OCI-LY7 (cell line): ENCODE data around the gene ZNF185. TPM values are rescaled to one million over a fixed set of nuclear protein-coding genes. Genes with fewer than 3 reads are reported as not detected.

ENCODE experiments used
- BruUV-seq: library from RNA; stranded (reverse); fragments of 400-500 nt; replicated peaks from 2 replicates; lab custom pipeline; 2021; lab: Mats Ljungman, UMichigan
- CTCF ChIA-PET: fragments of 300-600 bp; sonication (Branson Sonifier 250); formaldehyde crosslinking; loops from one replicate; lab custom pipeline; 2022; ENCODE audit warnings: antibody characterized with exemption; ENCODE audit not compliant: unreplicated experiment; lab: Charles Lee
- POLR2A ChIA-PET: fragments of 300-600 bp; sonication (Branson Sonifier 250); formaldehyde crosslinking; loops from one replicate; lab custom pipeline; 2022; ENCODE audit warnings: antibody characterized with exemption; lab: Charles Lee
- DNase-seq: peaks from one replicate; pipeline ENCODE4 v3.0.0-alpha.2; 2015; ENCODE audit warnings: low spot score
- H2AFZ ChIP-seq: fragments of 200-600 bp; sonication (generic), shearing (Covaris generic); 2 replicates; pipeline ENCODE4 v1.6.1; 2014; ENCODE audit warnings: mild to moderate bottlenecking, antibody characterized with exemption, low read length, moderate library complexity
- H3K27ac ChIP-seq: fragments of 200-600 bp; sonication (generic); 2 replicates; pipeline ENCODE4 v1.5.1; 2014; ENCODE audit warnings: mixed run types, low read depth, mild to moderate bottlenecking, moderate library complexity, low read length, inconsistent platforms; ENCODE audit not compliant: poor library complexity, severe bottlenecking
- H3K36me3 ChIP-seq: fragments of 200-600 bp; sonication (generic); 2 replicates; pipeline ENCODE4 v1.6.1; 2014; ENCODE audit warnings: mild to moderate bottlenecking, antibody characterized with exemption, low read length, moderate library complexity, mixed read lengths; ENCODE audit not compliant: insufficient read depth
- H3K4me1 ChIP-seq: fragments of 200-600 bp; sonication (generic); 2 replicates; pipeline ENCODE4 v1.5.1; 2014; ENCODE audit warnings: mild to moderate bottlenecking, low read length; ENCODE audit not compliant: insufficient read depth, poor library complexity, severe bottlenecking
- H3K4me2 ChIP-seq: fragments of 200-600 bp; sonication (generic); 2 replicates; pipeline ENCODE4 v1.6.1; 2014; ENCODE audit warnings: mild to moderate bottlenecking, low read length
- H3K4me3 ChIP-seq: fragments of 200-600 bp; sonication (generic); 2 replicates; pipeline ENCODE4 v1.5.1; 2014; ENCODE audit warnings: mild to moderate bottlenecking, low read depth, low read length; ENCODE audit not compliant: poor library complexity, severe bottlenecking
- H3K79me2 ChIP-seq: fragments of 200-600 bp; sonication (generic); 2 replicates; pipeline ENCODE4 v1.6.1; 2016; ENCODE audit warnings: low read depth, mild to moderate bottlenecking, low read length, moderate library complexity, mixed read lengths; ENCODE audit not compliant: insufficient read depth
- H3K9me2 ChIP-seq: fragments of 200-600 bp; sonication (generic); 2 replicates; pipeline ENCODE4 v1.6.1; 2016; ENCODE audit warnings: mild to moderate bottlenecking, low read length, mixed read lengths; ENCODE audit not compliant: insufficient read depth
- H3K9me3 ChIP-seq: fragments of 200-600 bp; sonication (generic); 2 replicates; pipeline ENCODE4 v1.6.1; 2014; ENCODE audit warnings: mild to moderate bottlenecking, mixed run types, low read length, mixed read lengths
- H4K20me1 ChIP-seq: fragments of 200-600 bp; sonication (generic); 2 replicates; pipeline ENCODE4 v1.6.1; 2014; ENCODE audit warnings: mild to moderate bottlenecking, antibody characterized with exemption, low read length, moderate library complexity, mixed read lengths; ENCODE audit not compliant: insufficient read depth
- EZH2phosphoT487 ChIP-seq: fragments of 200-600 bp; sonication (generic); IDR thresholded peaks from 2 replicates; pipeline ENCODE4 v1.6.1; 2018; ENCODE audit warnings: low read depth, borderline replicate concordance, mild to moderate bottlenecking, mixed run types, antibody characterized with exemption, low read length, moderate library complexity, mixed read lengths
- intact Hi-C: fragments of 100-400 bp; cut with micrococcal nuclease; formaldehyde crosslinking; loops from one replicate; pipeline ENCODE4 v1.10.0; 2022; ENCODE audit not compliant: unreplicated experiment
- total RNA-seq, 2 experiments: library from RNA; depleted of rRNA in 1 of 2; stranded (reverse); fragments of >200 nt in 1 of 2; shearing (Covaris generic) in 1 of 2; gene quantifications; 2 replicates each; pipeline ENCODE4 v1.2.3, GENCODE V29; 2014 to 2022
- TF ChIP-seq, protein P1 (sequence below): fragments of 200-600 bp; sonication (generic); conservative IDR thresholded peaks from 2 replicates; pipeline ENCODE4 v1.5.1; 2014; ENCODE audit warnings: mild to moderate bottlenecking, antibody characterized with exemption, low read length, moderate library complexity, mixed read lengths

ZNF185 gene
- total RNA-seq, 2 experiments from 2014 or later = 0.73 to 21.3 TPM

- Histone ChIP-seq H3K9me2 (no peaks in the 10 kb centered on the region), H3K79me2 (no peaks in the 10 kb centered on the region), H3K4me1 (peaks cover 23% of the 10 kb centered on the region), H3K36me3 (no peaks in the 10 kb centered on the region), H3K4me2 (no peak overlapping the region), H3K9me3 (no peaks in the 10 kb centered on the region), H4K20me1 (no peaks in the 10 kb centered on the region), H3K4me3 (no peak overlapping the region), H3K27ac (no peak overlapping the region), H2AFZ (no peak overlapping the region)
- POLR2A ChIA-PET = no interaction called here
- no TSS peak for BruUV-seq
- TF ChIP-seq, protein P1, sequence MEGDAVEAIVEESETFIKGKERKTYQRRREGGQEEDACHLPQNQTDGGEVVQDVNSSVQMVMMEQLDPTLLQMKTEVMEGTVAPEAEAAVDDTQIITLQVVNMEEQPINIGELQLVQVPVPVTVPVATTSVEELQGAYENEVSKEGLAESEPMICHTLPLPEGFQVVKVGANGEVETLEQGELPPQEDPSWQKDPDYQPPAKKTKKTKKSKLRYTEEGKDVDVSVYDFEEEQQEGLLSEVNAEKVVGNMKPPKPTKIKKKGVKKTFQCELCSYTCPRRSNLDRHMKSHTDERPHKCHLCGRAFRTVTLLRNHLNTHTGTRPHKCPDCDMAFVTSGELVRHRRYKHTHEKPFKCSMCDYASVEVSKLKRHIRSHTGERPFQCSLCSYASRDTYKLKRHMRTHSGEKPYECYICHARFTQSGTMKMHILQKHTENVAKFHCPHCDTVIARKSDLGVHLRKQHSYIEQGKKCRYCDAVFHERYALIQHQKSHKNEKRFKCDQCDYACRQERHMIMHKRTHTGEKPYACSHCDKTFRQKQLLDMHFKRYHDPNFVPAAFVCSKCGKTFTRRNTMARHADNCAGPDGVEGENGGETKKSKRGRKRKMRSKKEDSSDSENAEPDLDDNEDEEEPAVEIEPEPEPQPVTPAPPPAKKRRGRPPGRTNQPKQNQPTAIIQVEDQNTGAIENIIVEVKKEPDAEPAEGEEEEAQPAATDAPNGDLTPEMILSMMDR = no peak
- TF ChIP-seq EZH2phosphoT487 = no peak
- CTCF ChIA-PET = interaction anchor here (0.5 to 0.9 kb wide), 2 partner anchors 12 to 14 kb away, joined by 3 read pairs; no protein-coding TSS in a partner anchor
- intact Hi-C loops = no loop called here
- no peak for DNase-seq
Measured at GRCh38 chrX:152913910-152914309, 16.0 kb downstream of the ZNF185 start.

DNA sequence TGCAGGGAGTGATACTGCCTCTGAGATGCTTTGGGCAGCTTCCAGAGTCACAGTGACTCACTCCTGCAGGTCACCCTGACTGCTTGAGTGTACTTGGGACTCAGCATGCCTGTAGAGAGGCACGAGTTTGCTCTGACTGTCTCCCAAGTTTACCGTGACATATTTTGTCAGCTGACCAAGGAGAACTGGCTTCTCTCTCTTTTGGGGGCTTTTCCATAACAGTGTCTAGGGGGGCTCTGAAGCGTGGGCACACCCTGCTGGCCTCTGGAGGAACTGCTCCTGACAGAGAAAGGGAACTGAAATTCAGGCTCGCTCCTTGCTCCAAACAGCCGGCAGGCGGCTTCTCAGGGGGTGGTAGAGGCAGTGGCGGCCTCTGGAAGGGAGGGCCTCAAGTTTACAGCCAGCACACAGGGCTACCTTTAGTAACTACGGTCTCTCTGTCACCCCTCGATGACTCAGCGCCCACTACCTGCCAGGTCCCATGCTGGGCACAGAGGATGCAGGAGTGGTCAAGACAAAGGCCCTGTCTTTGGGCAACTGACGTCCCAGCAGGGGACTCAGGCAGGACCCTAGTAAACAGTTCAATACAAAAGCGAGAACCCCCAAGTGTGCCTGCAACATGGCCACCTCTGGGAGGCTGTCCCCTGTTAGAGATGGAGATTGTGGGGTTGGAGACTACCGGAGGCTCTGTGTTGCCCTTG lies 17.8 kb downstream of the ZNF185 start:
- Histone ChIP-seq H4K20me1 (no peaks in the 10 kb centered on the region), H3K9me3 (no peaks in the 10 kb centered on the region), H2AFZ (no peak overlapping the region), H3K4me3 (no peak overlapping the region), H3K9me2 (no peaks in the 10 kb centered on the region), H3K4me2 (no peak overlapping the region), H3K27ac (no peak overlapping the region), H3K36me3 (no peaks in the 10 kb centered on the region), H3K4me1 (peaks cover 15% of the 10 kb centered on the region), H3K79me2 (no peaks in the 10 kb centered on the region)
- intact Hi-C loops = no loop called here
- CTCF ChIA-PET = interaction anchor here (1.0 kb wide), 1 partner anchor 10 kb away, joined by 3 read pairs; no protein-coding TSS in a partner anchor
- POLR2A ChIA-PET = no interaction called here
- DNase-seq = peak; percentile 31
- no TSS peak for BruUV-seq
- TF ChIP-seq, protein P1 = peak; percentile 72
- no peak for TF ChIP-seq EZH2phosphoT487
